Measurements from ENCODE around the gene ADAT2.
"Not testable (repeated sequence)": the region's sequence is repeated elsewhere in the genome, so short reads cannot be mapped to it uniquely, and the experiment has no call there.

Gene ADAT2

GRCh38 chr6:143450453-143451371, at the start of gene ADAT2, which contains the start of gene PEX3:
TSS of gene ADAT2 (minus strand) at chr6:143450695. CDS start at chr6:143450658, 37 bp downstream.
TSS of gene PEX3 (plus strand) at chr6:143450805. CDS start at chr6:143451043, 238 bp downstream.
- peak; percentile 48 to 92 (median 84) for DNase-seq

GRCh38 chr6:143498428-143498827, 47.9 kb upstream of the ADAT2 start:
- DNase-seq = no peak

GRCh38 chr6:143496974-143497373, 46.5 kb upstream of the ADAT2 start:
- no peak for DNase-seq

GRCh38 chr6:143490775-143491174, 40.3 kb upstream of the ADAT2 start:
- no peak for DNase-seq

- no peak for DNase-seq
Measured at GRCh38 chr6:143490244-143490643, 39.7 kb upstream of the ADAT2 start.

- no peak for DNase-seq
Measured at GRCh38 chr6:143486752-143487151, 36.3 kb upstream of the ADAT2 start.

- no peak for DNase-seq
Measured at GRCh38 chr6:143485967-143486366, 35.5 kb upstream of the ADAT2 start.

- DNase-seq = no peak
Measured at GRCh38 chr6:143482593-143482992, 32.1 kb upstream of the ADAT2 start.

GRCh38 chr6:143478479-143479062, 28.1 kb upstream of the ADAT2 start:
- DNase-seq = no peak

GRCh38 chr6:143476545-143476944, 26.1 kb upstream of the ADAT2 start:
- DNase-seq = no peak

GRCh38 chr6:143471822-143472221, 21.3 kb upstream of the ADAT2 start:
- no peak for DNase-seq

GRCh38 chr6:143468823-143469222, 18.3 kb upstream of the ADAT2 start:
- DNase-seq = not testable (repeated sequence)

GRCh38 chr6:143468026-143468425, 17.5 kb upstream of the ADAT2 start:
- no peak for DNase-seq

- no peak for DNase-seq
Measured at GRCh38 chr6:143465546-143465945, 15.1 kb upstream of the ADAT2 start.

- DNase-seq = no peak
Measured at GRCh38 chr6:143457563-143458359, 7.3 kb upstream of the ADAT2 start.

- no peak for DNase-seq
Measured at GRCh38 chr6:143451531-143451930, 1.0 kb upstream of the ADAT2 start.

- peak in 3 of 14 donors; percentile 32 to 63 (median 38) for DNase-seq
Measured at GRCh38 chr6:143449714-143450452, 612 bp downstream of the ADAT2 start.

GRCh38 chr6:143449082-143449713, 1.3 kb downstream of the ADAT2 start:
- no peak for DNase-seq

GRCh38 chr6:143447865-143448264, 2.6 kb downstream of the ADAT2 start:
- DNase-seq = not testable (repeated sequence)

- no peak for DNase-seq
Measured at GRCh38 chr6:143443096-143443495, 7.4 kb downstream of the ADAT2 start.

GRCh38 chr6:143441680-143442545, 8.6 kb downstream of the ADAT2 start:
- DNase-seq = no peak
